GM21723 (cell line): ENCODE measurements around the gene MYH9.

Source experiments
- ATAC-seq: cut with Tn5 transposase; IDR thresholded peaks from one replicate; pipeline ENCODE4 v1.9.1; 2021; ENCODE audit warnings: mild to moderate bottlenecking, moderate library complexity; ENCODE audit not compliant: unreplicated experiment

MYH9 gene

GRCh38 chr22:36386900-36387708 lies 663 bp downstream of the MYH9 start:
- ATAC-seq: peak; percentile 30

- ATAC-seq: peak; percentile 24
Observed at GRCh38 chr22:36386351-36386899, 1.3 kb downstream of the MYH9 start.

- ATAC-seq: no peak
Observed at GRCh38 chr22:36385491-36386350, 2.0 kb downstream of the MYH9 start.

- ATAC-seq: no peak
Observed at GRCh38 chr22:36384766-36385481, 2.8 kb downstream of the MYH9 start.

- no peak for ATAC-seq
Observed at GRCh38 chr22:36383110-36383581, 4.6 kb downstream of the MYH9 start.

- no peak for ATAC-seq
Observed at GRCh38 chr22:36381513-36382128, 6.1 kb downstream of the MYH9 start.

- no peak for ATAC-seq
Observed at GRCh38 chr22:36379593-36380361, 8.0 kb downstream of the MYH9 start.

- ATAC-seq: no peak
Observed at GRCh38 chr22:36378869-36379217, 8.9 kb downstream of the MYH9 start.

- no peak for ATAC-seq
Observed at GRCh38 chr22:36378080-36378868, 9.5 kb downstream of the MYH9 start.

GRCh38 chr22:36377022-36377631 lies 10.6 kb downstream of the MYH9 start:
- ATAC-seq: peak; percentile 47

- no peak for ATAC-seq
Observed at GRCh38 chr22:36376265-36376664, 11.5 kb downstream of the MYH9 start.

- no peak for ATAC-seq
Observed at GRCh38 chr22:36375071-36375980, 12.4 kb downstream of the MYH9 start.

- ATAC-seq: no peak
Observed at GRCh38 chr22:36374603-36375024, 13.2 kb downstream of the MYH9 start.

GRCh38 chr22:36373258-36373579 lies 14.5 kb downstream of the MYH9 start:
- no peak for ATAC-seq

- ATAC-seq: no peak
Observed at GRCh38 chr22:36371920-36372319, 15.8 kb downstream of the MYH9 start.

GRCh38 chr22:36369922-36370791 lies 17.6 kb downstream of the MYH9 start:
- no peak for ATAC-seq
